Mesothelial cell of epicardium (in vitro differentiated cells): ENCODE data around the gene AUP1. TPM values are rescaled to one million over a fixed set of nuclear protein-coding genes. Genes with fewer than 3 reads are reported as not detected.

ENCODE experiments used
- DNase-seq, 2 experiments: peaks; one replicate each; pipeline ENCODE4 v3.0.0; 2021; ENCODE audit warnings: low spot score in 2 of 2; ENCODE audit not compliant: unreplicated experiment in 2 of 2
- H3K27ac Mint-ChIP-seq: 2 replicates; pipeline ENCODE4 v1.8.0; 2021; ENCODE audit warnings: mixed read lengths
- H3K27me3 Mint-ChIP-seq: 2 replicates; pipeline ENCODE4 v1.8.0; 2021; ENCODE audit warnings: low read depth, mixed read lengths
- H3K36me3 Mint-ChIP-seq: 2 replicates; pipeline ENCODE4 v1.8.0; 2021; ENCODE audit warnings: mixed read lengths
- H3K4me1 Mint-ChIP-seq: 2 replicates; pipeline ENCODE4 v1.8.0; 2021; ENCODE audit warnings: mixed read lengths
- H3K4me3 Mint-ChIP-seq: 2 replicates; pipeline ENCODE4 v1.8.0; 2021; ENCODE audit warnings: mild to moderate bottlenecking, moderate library complexity, mixed read lengths
- H3K9me3 Mint-ChIP-seq: 2 replicates; pipeline ENCODE4 v1.8.0; 2021; ENCODE audit warnings: mixed read lengths
- total RNA-seq: library from RNA; stranded (reverse); gene quantifications from 3 replicates; pipeline ENCODE4 v1.2.1, GENCODE V29; 2021
- TF ChIP-seq, protein P1 (sequence below): fragments of 200-600 bp; sonication (generic); IDR thresholded peaks from one replicate; pipeline ENCODE4 v1.5.0; 2021; ENCODE audit warnings: antibody characterized with exemption; ENCODE audit not compliant: unreplicated experiment

AUP1 gene, protein sequence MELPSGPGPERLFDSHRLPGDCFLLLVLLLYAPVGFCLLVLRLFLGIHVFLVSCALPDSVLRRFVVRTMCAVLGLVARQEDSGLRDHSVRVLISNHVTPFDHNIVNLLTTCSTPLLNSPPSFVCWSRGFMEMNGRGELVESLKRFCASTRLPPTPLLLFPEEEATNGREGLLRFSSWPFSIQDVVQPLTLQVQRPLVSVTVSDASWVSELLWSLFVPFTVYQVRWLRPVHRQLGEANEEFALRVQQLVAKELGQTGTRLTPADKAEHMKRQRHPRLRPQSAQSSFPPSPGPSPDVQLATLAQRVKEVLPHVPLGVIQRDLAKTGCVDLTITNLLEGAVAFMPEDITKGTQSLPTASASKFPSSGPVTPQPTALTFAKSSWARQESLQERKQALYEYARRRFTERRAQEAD
- total RNA-seq = 86.2 to 89.4 TPM (median 86.8 TPM) in 3 replicates

DNA sequence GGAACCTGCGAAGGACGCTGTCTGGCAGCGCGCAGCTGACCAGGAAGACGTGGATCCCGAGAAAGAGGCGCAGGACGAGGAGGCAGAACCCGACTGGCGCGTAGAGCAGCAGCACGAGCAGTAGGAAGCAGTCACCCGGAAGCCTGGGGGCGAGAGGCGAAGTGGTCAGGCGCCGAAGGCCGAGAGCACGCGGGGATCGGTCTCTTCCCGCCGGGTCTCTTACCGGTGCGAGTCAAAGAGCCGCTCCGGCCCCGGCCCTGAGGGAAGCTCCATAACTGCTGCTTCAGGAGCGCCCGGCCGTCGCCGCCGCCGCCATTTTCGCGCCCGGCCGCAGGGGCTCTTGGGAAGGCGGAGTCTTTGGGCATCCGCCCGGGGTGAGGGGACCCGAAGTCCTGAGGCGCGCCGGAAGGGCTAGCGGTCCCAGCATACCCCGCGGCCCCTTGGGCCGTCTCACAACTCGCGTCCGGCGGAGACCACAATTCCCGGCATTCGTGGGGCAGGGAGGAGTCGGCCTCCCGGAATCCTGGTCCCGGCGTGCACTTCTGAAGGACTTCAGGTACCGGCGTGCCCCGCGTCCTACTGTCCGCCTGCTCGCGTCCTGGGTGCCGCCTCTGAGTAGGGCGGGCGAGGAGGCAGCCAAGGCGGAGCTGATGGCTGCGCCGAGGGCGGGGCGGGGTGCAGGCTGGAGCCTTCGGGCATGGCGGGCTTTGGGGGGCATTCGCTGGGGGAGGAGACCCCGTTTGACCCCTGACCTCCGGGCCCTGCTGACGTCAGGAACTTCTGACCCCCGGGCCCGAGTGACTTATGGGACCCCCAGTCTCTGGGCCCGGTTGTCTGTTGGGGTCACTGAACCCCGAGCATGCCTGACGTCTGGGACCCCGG is at the start of gene AUP1, which contains the start of gene HTRA2:
TSS of gene AUP1 (minus strand) at position 350 of the 882 bp plus-strand sequence. CDS start at position 273, 77 bp downstream.
TSS of gene HTRA2 (plus strand) at position 577 of the 882 bp plus-strand sequence. CDS start at position 651, 74 bp downstream.
- H3K4me3 Mint-ChIP-seq = peak within 1 kb of the TSS; percentile 90
- H3K27me3 Mint-ChIP-seq = no peaks in the 10 kb centered on the region
- peak; percentile 86 to 91 for DNase-seq
- peaks cover 6% of the 10 kb centered on the region for H3K9me3 Mint-ChIP-seq
- TF ChIP-seq, protein P1, sequence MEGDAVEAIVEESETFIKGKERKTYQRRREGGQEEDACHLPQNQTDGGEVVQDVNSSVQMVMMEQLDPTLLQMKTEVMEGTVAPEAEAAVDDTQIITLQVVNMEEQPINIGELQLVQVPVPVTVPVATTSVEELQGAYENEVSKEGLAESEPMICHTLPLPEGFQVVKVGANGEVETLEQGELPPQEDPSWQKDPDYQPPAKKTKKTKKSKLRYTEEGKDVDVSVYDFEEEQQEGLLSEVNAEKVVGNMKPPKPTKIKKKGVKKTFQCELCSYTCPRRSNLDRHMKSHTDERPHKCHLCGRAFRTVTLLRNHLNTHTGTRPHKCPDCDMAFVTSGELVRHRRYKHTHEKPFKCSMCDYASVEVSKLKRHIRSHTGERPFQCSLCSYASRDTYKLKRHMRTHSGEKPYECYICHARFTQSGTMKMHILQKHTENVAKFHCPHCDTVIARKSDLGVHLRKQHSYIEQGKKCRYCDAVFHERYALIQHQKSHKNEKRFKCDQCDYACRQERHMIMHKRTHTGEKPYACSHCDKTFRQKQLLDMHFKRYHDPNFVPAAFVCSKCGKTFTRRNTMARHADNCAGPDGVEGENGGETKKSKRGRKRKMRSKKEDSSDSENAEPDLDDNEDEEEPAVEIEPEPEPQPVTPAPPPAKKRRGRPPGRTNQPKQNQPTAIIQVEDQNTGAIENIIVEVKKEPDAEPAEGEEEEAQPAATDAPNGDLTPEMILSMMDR = no peak
- peaks cover 27% of the 10 kb centered on the region for H3K4me1 Mint-ChIP-seq
- H3K36me3 Mint-ChIP-seq = peaks cover 24% of the 10 kb centered on the region
- peak within 1 kb of the TSS; percentile 89 for H3K27ac Mint-ChIP-seq

DNA sequence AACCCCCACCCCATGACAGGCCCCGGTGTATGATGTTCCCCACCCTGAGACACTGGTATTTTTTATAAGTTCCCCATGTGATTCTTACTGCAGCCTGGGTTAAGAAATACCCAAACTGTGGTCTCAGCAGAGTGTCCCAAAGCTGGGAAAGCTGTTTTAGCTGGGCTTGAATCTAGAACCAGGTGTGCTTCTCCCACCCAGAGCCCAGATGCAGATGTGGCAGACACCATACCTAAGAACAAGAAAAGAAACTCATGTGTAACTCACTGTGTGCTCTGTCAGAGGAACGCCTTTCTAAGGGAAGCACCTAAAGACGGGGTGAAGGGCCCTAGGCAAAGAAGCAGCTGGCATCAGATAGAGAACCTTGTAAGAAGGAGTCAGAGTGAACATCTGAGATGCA is 48.9 kb upstream of the AUP1 start:
- no peaks in the 10 kb centered on the region for H3K27me3 Mint-ChIP-seq
- no peaks in the 10 kb centered on the region for H3K9me3 Mint-ChIP-seq
- H3K36me3 Mint-ChIP-seq = no peaks in the 10 kb centered on the region
- DNase-seq = no peak
- TF ChIP-seq, protein P1 = no peak
- no peak overlapping the region for H3K4me3 Mint-ChIP-seq
- H3K27ac Mint-ChIP-seq = no peak overlapping the region
- H3K4me1 Mint-ChIP-seq = no peaks in the 10 kb centered on the region

DNA sequence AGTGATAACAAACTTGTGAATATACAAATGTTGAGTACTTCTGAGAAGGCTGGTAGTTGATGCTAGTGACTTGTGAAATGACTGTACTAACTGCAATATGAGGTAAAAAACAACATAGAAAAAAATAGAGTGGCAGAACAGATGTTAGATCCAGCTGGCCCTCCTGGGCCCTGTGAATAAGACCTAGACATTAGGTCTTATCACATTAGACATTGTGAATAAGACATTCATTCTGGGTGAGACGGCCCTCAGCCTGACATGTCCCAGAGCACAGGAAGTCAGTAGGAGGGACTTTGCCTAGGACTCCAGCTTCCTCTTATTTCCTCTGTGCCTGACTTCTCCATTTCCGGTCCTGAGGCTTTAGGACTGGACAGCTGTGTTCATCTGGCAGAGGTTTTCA is 47.9 kb upstream of the AUP1 start:
- TF ChIP-seq, protein P1 = no peak
- H3K27me3 Mint-ChIP-seq = no peaks in the 10 kb centered on the region
- no peaks in the 10 kb centered on the region for H3K9me3 Mint-ChIP-seq
- no peak overlapping the region for H3K4me3 Mint-ChIP-seq
- DNase-seq = no peak
- H3K36me3 Mint-ChIP-seq = no peaks in the 10 kb centered on the region
- no peak overlapping the region for H3K27ac Mint-ChIP-seq
- H3K4me1 Mint-ChIP-seq = no peaks in the 10 kb centered on the region

DNA sequence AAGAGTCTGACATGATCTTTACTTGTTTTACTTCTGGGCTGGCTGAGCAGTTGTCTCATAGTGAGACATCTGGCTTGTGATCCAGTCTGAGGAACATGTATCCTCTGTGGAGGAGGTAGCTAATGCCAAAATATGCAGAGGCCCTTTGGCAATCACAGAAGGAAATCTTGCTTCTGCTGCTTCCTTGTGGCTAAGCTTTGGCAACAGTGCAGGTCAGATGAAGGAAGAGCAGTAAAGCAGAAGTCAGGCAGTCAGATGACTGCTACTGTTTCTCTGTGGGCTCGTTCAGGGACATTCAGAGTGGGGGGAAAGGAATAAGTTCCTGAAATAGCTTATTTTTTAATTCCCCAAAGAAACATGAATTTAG is 47.3 kb upstream of the AUP1 start:
- no peaks in the 10 kb centered on the region for H3K27me3 Mint-ChIP-seq
- H3K4me3 Mint-ChIP-seq = no peak overlapping the region
- no peak for DNase-seq
- TF ChIP-seq, protein P1 = no peak
- H3K36me3 Mint-ChIP-seq = no peaks in the 10 kb centered on the region
- no peak overlapping the region for H3K27ac Mint-ChIP-seq
- H3K4me1 Mint-ChIP-seq = no peaks in the 10 kb centered on the region
- no peaks in the 10 kb centered on the region for H3K9me3 Mint-ChIP-seq

DNA sequence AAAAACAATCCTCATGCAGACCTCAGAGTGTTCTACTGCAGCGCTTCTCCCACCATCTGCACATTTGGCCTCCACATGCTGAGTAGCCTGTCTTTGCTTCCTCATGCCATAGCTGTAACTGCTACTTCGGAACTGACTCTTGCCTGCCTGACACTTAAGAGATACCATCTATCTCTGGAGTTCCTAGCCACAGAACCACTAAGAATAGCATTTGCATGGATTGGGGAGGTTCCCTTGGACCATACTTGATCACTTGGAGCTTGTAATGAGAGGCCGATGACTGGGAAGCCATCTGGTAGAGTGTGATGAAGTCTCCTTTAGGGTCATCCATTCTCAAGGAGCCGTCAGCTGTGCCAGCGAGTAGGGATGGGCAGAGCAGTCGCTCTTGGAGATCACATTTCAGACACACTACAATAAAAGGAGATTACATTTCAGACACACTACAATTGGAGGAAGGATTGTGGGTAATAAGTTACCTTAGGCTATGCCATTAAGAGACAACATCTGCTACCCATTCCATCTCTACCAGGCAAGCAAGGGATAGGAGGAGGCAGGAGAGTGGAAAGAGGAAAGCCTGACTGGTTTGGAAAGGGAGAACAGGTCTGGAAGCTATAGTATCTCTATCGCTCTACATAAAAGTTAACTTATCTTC is 46.8 kb upstream of the AUP1 start:
- Mint-ChIP-seq H3K27me3 (no peaks in the 10 kb centered on the region), H3K4me3 (no peak overlapping the region), H3K27ac (no peak overlapping the region), H3K36me3 (no peaks in the 10 kb centered on the region), H3K9me3 (no peaks in the 10 kb centered on the region), H3K4me1 (no peaks in the 10 kb centered on the region)
- TF ChIP-seq, protein P1 = no peak
- DNase-seq = no peak
